Stimulated activated CD8-positive, alpha-beta memory T cell treated with anti-CD3 and anti-CD28 coated beads, Interleukin-4, amount 100 ng/mL, for 1 hour (primary cell): ENCODE data around the gene RIN3.

Experiments used
- DNase-seq, 2 donors: peaks; one replicate each; pipeline ENCODE4 v3.0.0-alpha.2; 2020; ENCODE audit warnings: low read depth in 2 of 2, low spot score in 1 of 2

RIN3 gene

GRCh38 chr14:92507174-92507768 lies 6.3 kb upstream of the RIN3 start:
- DNase-seq = no peak

GRCh38 chr14:92510972-92511371 lies 2.6 kb upstream of the RIN3 start:
- no peak for DNase-seq

GRCh38 chr14:92511453-92512238 lies 1.9 kb upstream of the RIN3 start:
- DNase-seq = no peak

- no peak for DNase-seq
Measured at GRCh38 chr14:92512807-92513203, 776 bp upstream of the RIN3 start.

- no peak for DNase-seq
Measured at GRCh38 chr14:92513966-92514843, 624 bp downstream of the RIN3 start.

- no peak for DNase-seq
Measured at GRCh38 chr14:92514844-92515514, 1.4 kb downstream of the RIN3 start.

- no peak for DNase-seq
Measured at GRCh38 chr14:92515546-92516343, 2.2 kb downstream of the RIN3 start.

- DNase-seq = no peak
Measured at GRCh38 chr14:92516344-92516965, 2.9 kb downstream of the RIN3 start.

GRCh38 chr14:92516966-92517506 lies 3.5 kb downstream of the RIN3 start:
- DNase-seq = peak in 1 of 2 donors; percentile 37

GRCh38 chr14:92517761-92518160 lies 4.2 kb downstream of the RIN3 start:
- no peak for DNase-seq

GRCh38 chr14:92519246-92520101 lies 5.9 kb downstream of the RIN3 start:
- no peak for DNase-seq

- DNase-seq = no peak
Measured at GRCh38 chr14:92520102-92521057, 6.8 kb downstream of the RIN3 start.

GRCh38 chr14:92521058-92521415 lies 7.5 kb downstream of the RIN3 start:
- DNase-seq = no peak

GRCh38 chr14:92523752-92524151 lies 10.2 kb downstream of the RIN3 start:
- no peak for DNase-seq

- DNase-seq = no peak
Measured at GRCh38 chr14:92524602-92525185, 11.1 kb downstream of the RIN3 start.

- DNase-seq = no peak
Measured at GRCh38 chr14:92525322-92526095, 11.9 kb downstream of the RIN3 start.

- DNase-seq = no peak
Measured at GRCh38 chr14:92527721-92528120, 14.1 kb downstream of the RIN3 start.
